Measurements from ENCODE around the gene SV2C.
A peak's percentile ranks its signal among the peaks of the same experiment; 100 is the strongest.
"Not testable (repeated sequence)": the region's sequence is repeated elsewhere in the genome, so short reads cannot be mapped to it uniquely, and the experiment has no call there.

The SV2C gene, protein sequence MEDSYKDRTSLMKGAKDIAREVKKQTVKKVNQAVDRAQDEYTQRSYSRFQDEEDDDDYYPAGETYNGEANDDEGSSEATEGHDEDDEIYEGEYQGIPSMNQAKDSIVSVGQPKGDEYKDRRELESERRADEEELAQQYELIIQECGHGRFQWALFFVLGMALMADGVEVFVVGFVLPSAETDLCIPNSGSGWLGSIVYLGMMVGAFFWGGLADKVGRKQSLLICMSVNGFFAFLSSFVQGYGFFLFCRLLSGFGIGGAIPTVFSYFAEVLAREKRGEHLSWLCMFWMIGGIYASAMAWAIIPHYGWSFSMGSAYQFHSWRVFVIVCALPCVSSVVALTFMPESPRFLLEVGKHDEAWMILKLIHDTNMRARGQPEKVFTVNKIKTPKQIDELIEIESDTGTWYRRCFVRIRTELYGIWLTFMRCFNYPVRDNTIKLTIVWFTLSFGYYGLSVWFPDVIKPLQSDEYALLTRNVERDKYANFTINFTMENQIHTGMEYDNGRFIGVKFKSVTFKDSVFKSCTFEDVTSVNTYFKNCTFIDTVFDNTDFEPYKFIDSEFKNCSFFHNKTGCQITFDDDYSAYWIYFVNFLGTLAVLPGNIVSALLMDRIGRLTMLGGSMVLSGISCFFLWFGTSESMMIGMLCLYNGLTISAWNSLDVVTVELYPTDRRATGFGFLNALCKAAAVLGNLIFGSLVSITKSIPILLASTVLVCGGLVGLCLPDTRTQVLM

DNA sequence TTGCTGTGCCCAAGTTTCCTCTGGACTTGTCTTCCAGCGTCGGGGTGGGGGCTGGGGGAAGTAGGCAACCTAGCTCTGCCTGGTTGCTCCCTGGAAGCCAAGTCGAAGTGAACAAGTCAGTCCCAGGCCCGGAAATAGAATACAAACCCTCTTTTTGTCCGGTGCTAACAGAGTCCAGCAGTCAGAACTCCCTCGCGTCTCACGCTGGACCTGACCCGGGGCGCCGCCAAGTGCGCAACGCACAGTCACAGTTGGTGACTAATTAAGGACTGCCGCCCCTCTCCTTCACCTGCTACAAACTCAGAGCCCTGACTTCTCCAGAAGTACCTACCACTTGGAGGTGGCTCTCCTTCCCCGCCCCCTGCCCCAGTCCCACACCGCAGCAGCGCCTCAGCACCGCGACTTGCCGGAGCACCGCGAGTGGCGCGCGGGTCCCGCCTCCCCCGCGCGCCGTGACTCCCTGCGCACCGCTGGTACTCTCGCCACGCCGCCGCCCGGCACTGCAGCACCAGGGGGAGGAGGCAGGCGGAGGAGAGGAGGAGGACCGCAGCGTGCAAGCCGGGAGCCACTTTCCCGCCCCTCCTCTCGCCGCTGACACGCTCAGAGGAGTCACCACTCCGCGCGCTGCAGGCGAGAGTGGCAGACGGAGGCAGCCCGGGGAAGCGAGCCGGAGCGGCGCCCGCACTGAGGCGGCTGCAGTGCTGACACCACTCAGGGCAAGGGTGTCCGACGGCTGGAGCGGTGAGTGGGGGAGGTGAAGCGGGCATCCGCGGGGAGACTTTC is at the start of gene SV2C:
Gene SV2C (plus strand): TSS at position 612 of the 783 bp plus-strand sequence. CDS start 48,368 bp downstream, outside the sequence.
- H3K4me1 Mint-ChIP-seq = peaks cover 34% of the 10 kb centered on the region
- peak; percentile 51 for ATAC-seq
- H3K36me3 Mint-ChIP-seq = no peaks in the 10 kb centered on the region
- H3K9me3 Mint-ChIP-seq = no peaks in the 10 kb centered on the region
- H3K4me3 Mint-ChIP-seq = peak within 1 kb of the TSS; percentile 78
- H3K27ac Mint-ChIP-seq = no peak within 1 kb of the TSS
- peaks cover 62% of the 10 kb centered on the region for H3K27me3 Mint-ChIP-seq

DNA sequence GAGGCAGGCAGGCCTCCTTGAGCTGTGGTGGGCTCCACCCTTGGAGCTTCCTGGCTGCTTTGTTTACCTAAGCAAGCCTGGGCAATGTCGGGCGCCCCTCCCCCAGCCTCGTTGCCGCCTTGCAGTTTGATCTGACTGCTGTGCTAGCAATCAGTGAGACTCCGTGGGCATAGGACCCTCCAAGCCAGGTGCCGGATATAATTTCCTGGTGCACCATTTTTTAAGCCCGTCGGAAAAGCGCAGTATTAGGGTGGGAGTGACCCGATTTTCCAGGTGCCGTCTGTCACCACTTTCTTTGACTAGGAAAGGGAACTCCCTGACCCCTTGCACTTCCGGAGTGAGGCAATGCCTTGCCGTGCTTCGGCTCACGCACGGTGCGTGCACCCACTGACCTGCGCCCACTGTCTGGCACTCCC is 45.4 kb upstream of the SV2C start:
- H3K36me3 Mint-ChIP-seq, H3K27ac Mint-ChIP-seq, H3K9me3 Mint-ChIP-seq, H3K4me1 Mint-ChIP-seq, ATAC-seq: not testable (repeated sequence)
- Mint-ChIP-seq H3K4me3 (peak overlapping the region; percentile 64), H3K27me3 (peaks cover 29% of the 10 kb centered on the region)

DNA sequence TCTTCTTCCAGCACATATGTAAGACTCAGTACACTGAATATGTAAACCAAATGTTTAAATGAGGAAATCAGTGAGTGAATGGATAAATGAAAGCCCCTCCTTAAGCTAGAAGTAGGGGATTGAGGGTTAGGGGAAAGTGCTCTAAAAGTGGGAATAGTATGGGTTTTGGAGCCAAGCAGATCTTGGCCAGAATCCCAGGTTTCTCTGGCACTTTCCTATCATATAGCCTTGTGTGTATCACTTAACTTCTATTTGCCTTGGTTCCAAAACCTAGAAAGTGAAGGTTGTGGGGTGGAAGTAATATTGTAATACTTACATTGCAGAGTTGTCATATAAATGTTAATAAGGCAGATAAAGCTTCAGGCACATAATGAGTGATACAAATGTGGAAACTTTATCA is 45.0 kb upstream of the SV2C start:
- Mint-ChIP-seq H3K4me3 (peak overlapping the region; percentile 64), H3K36me3 (no peaks in the 10 kb centered on the region), H3K27me3 (peaks cover 29% of the 10 kb centered on the region), H3K27ac (no peak overlapping the region), H3K9me3 (peaks cover 5% of the 10 kb centered on the region), H3K4me1 (peaks cover 8% of the 10 kb centered on the region)
- ATAC-seq = no peak

DNA sequence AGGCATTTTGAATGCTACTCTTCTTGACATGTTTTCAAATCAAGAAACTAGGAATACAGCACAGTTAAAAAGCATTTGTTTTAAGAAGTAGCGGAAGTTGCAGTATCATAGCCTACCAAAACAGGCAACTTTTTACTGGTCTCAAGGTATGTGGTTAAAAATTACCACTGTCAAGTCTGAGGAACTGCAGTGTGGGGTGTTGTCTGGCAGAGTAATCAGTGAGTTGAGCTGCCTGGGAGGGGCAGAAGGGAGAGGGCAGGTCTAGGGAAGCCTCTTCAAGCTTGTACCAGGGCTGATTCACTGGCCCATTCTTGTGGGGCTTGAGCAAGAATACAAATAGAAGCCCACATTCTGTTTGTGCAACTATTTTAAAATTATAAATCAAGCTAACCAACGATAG is 42.4 kb upstream of the SV2C start:
- no peaks in the 10 kb centered on the region for H3K36me3 Mint-ChIP-seq
- peaks cover 8% of the 10 kb centered on the region for H3K4me1 Mint-ChIP-seq
- no peak overlapping the region for H3K27ac Mint-ChIP-seq
- no peak for ATAC-seq
- peaks cover 23% of the 10 kb centered on the region for H3K27me3 Mint-ChIP-seq
- H3K4me3 Mint-ChIP-seq = no peak overlapping the region
- H3K9me3 Mint-ChIP-seq = no peaks in the 10 kb centered on the region

DNA sequence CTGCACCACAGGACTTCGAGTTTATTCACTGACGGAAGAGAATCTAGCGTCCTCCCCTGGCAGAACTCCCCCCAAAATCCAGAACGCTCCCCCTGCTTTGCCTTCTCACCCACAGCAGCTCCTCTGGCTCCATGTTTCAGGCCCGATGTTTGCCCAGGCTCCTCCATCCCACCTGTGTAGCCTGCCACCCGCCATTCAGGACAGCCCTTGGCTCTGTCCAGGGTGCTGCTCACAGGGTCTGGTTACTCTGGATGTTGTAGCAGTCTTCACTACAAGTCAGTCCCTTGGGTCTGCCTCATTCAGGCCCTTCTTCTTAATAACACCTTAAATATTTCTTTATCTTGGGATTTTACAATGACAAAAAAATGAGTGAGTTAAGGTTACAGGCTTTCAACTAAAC is 41.3 kb upstream of the SV2C start:
- ATAC-seq = peak; percentile 20
- Mint-ChIP-seq H3K9me3 (no peaks in the 10 kb centered on the region), H3K27me3 (peaks cover 33% of the 10 kb centered on the region), H3K4me3 (no peak overlapping the region), H3K27ac (no peak overlapping the region), H3K4me1 (peaks cover 8% of the 10 kb centered on the region), H3K36me3 (no peaks in the 10 kb centered on the region)

DNA sequence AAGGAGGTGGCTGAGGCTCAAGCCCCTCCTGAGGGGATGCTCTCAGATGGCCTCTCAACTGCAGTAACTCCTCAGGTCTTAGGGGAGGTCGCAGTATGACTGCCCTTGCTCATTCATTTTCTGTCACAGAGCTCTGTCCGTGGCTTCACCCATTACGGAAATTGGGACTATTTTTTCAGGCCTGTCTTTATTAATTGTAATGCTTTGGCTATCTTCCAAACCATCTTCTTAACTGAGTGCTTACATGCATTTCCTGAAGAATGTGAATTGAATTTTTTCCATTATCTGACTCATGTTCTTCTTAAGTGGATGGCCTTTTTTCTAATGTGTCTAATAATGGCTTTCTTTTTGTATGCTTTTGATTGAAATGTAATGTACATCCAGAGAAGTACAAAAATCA is 36.4 kb upstream of the SV2C start:
- Mint-ChIP-seq H3K4me1 (no peaks in the 10 kb centered on the region), H3K4me3 (no peak overlapping the region), H3K27me3 (peaks cover 34% of the 10 kb centered on the region), H3K9me3 (no peaks in the 10 kb centered on the region), H3K36me3 (no peaks in the 10 kb centered on the region), H3K27ac (no peak overlapping the region)
- no peak for ATAC-seq

DNA sequence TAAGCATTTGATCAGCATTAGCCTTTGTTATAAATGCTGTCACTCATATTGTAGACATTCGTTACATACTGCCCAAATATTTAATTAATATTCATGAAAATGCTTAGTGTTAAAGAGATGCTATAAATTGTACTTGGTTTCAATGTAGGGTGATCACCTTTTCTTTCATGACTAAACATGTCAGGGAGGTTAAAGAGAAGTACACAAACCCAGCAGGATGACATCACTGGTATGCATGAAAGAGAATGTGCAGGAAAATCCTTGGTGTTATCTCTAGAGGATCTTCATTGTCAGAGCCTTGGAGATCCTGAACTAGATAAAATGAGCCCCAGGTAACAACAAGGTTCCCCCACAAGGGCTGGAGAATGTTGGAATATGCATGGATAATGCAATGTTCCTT is 33.0 kb upstream of the SV2C start:
- Mint-ChIP-seq H3K27ac (no peak overlapping the region), H3K4me1 (no peaks in the 10 kb centered on the region), H3K36me3 (no peaks in the 10 kb centered on the region), H3K4me3 (no peak overlapping the region), H3K9me3 (no peaks in the 10 kb centered on the region), H3K27me3 (peaks cover 29% of the 10 kb centered on the region)
- ATAC-seq = no peak

DNA sequence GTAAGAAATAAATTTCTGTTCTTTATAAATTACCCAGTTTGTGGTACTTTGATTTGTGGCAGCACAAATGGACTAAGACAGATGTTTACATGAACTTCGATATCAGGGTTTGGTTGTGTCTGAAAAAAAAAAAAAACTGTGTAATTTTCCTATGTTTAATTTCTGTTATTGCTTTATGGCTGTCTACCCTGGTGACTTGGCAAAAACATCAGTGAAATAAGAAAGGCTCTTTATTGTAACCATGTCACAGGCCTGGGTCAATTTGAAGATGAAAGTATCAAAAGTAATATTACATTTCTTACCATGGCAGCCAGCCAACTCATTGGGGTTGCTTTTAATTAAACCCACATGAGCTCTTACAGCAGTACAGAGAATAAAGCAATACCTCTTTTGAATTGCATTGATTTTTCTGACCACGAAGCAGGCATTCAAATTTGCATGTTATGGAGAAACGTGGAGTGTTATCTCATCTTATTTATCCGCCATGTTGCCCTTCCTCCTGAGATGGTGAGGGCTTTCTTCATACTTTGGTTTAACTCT is 20.6 kb upstream of the SV2C start:
- H3K36me3 Mint-ChIP-seq = no peaks in the 10 kb centered on the region
- no peak for ATAC-seq
- no peaks in the 10 kb centered on the region for H3K4me1 Mint-ChIP-seq
- no peaks in the 10 kb centered on the region for H3K27me3 Mint-ChIP-seq
- no peak overlapping the region for H3K27ac Mint-ChIP-seq
- H3K4me3 Mint-ChIP-seq = no peak overlapping the region
- no peaks in the 10 kb centered on the region for H3K9me3 Mint-ChIP-seq

DNA sequence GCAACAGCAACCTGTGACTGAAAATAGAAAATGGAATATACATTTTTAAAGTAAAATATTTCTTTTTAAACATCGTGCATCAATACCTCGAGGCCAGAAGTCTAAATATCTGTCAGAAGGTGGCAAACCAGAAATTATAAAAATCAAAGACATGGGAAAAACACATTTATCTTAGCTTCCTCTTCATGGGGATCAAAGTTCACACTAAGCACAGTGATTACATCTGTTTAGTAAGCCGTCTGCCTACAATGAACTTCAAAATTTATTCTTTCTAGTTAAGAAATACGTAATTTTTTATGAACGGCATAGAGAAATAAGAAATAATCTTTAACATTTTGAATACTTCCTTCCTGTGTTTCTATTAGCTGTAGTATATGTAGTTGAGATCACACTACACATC is 17.9 kb upstream of the SV2C start:
- no peaks in the 10 kb centered on the region for H3K27me3 Mint-ChIP-seq
- no peak overlapping the region for H3K4me3 Mint-ChIP-seq

DNA sequence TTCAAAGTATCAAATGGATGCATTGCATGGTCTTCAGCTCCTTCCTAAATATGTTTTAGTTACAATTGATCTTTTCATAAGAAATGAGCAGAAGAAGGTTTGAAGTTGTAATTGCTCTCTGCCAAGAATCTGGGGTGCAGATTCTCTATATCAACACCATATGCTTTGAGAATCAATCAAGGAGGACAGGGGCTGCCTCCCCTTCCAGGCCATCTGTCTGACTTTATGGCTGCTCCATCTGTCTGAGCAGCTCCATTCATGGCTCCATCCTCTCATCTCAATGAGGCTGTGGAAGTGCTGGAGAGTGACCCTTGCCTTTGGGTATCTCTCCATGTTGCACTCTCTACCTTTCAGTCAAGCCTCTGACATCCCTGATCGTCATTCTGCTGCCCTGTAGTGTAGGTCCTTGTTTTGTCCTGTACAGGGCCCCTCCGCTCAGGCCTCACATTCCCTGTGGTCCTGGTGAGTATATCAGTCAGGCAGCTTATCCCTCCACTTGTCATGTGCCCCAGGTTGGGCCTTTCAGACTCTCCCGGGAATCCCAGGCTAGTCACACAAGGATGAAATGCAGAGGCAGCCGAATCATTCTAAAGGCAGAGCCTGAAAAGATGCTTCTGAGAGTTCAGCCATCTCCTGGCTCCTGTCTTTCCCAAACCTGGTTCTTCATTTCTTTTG is 14.0 kb upstream of the SV2C start:
- no peaks in the 10 kb centered on the region for H3K36me3 Mint-ChIP-seq
- H3K9me3 Mint-ChIP-seq = no peaks in the 10 kb centered on the region
- H3K4me1 Mint-ChIP-seq = no peaks in the 10 kb centered on the region
- no peak overlapping the region for H3K4me3 Mint-ChIP-seq
- ATAC-seq = no peak
- H3K27me3 Mint-ChIP-seq = peaks cover 26% of the 10 kb centered on the region
- no peak overlapping the region for H3K27ac Mint-ChIP-seq

More for the DNA sequence above, 17.9 kb upstream of the SV2C start:
- H3K4me1 Mint-ChIP-seq = no peaks in the 10 kb centered on the region
- ATAC-seq = no peak
- no peak overlapping the region for H3K27ac Mint-ChIP-seq
- H3K9me3 Mint-ChIP-seq = no peaks in the 10 kb centered on the region
- H3K36me3 Mint-ChIP-seq = no peaks in the 10 kb centered on the region

DNA sequence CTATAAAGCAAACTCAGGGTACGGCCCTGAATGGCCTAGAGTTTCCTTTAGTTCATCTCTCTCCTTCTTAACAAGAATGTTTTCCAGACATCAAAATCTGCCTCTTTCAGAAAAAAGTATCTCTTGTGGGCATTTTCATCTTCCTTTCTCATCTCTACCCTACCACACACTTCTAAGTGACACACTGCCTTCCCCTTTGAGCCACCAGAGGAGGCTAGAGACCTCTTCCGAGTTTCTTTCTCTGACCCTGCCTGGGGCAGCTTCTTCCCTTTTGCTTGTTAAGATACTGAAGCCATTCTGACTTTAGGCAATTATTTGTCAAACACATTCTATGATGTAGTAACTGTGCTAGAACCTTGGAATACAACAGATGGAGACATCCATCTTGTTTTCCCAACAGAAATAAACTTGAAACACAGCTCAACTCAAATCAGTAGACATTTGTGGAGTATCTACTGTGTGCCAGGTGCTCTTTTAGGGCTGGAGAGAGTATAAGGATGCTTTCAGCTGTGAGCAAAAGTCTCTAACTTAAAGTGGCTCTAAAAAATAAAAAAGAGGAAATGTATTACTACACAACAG is 8.6 kb upstream of the SV2C start:
- H3K36me3 Mint-ChIP-seq = no peaks in the 10 kb centered on the region
- peak; percentile 48 for ATAC-seq

DNA sequence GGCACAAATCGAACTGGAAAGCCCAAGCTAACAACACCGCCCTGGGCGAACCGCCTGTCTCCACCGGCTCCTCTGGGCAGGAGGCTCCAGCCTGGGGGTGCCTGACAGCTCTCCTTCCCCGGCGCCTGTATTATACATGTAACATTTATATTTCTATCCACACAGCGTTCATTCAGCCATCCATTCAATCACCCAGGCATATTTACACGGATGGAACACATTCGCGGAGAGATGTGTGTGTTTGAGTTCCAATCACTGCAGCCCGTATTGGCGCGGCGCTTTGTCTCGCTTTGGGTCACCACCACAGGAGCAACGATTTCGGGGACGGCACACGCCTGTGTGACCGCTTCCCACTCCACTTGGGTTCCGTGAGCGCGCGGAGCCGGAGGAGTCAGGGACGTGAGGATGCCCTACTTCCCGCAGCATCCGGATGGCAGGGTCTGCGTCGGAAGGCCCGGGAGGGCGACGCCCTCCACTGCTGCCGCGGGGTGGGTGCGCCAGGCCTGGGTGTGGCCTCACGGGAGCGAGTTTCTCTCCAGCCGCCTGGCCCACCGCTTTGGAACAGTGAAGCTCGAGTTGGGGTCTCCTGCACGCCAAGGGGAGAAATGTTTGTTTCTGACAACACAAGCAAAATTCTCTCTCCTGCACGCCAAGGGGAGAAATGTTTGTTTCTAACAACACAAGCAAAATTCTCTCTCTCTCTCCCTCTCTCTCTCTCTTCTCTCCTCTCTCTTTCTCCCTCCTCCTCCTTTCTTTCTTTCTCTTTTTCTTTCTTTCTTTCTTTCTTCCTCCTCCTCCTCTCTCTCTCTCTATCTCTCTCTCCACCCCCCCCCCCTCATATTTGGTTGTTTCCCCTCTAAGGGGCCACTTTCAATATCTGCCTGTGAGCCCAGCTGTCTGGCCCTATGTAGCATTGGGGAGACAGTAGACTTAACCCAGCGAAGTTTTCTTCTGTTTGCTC is 1.1 kb upstream of the SV2C start:
- no peaks in the 10 kb centered on the region for H3K36me3 Mint-ChIP-seq
- H3K27ac Mint-ChIP-seq = no peak overlapping the region
- H3K9me3 Mint-ChIP-seq = no peaks in the 10 kb centered on the region
- H3K4me1 Mint-ChIP-seq = peaks cover 34% of the 10 kb centered on the region
- peak overlapping the region; percentile 78 for H3K4me3 Mint-ChIP-seq
- no peak for ATAC-seq
- peaks cover 71% of the 10 kb centered on the region for H3K27me3 Mint-ChIP-seq

More for the DNA sequence above, 8.6 kb upstream of the SV2C start:
- Mint-ChIP-seq H3K27ac (no peak overlapping the region), H3K4me1 (no peaks in the 10 kb centered on the region), H3K27me3 (peaks cover 56% of the 10 kb centered on the region), H3K4me3 (no peak overlapping the region), H3K9me3 (no peaks in the 10 kb centered on the region)

DNA sequence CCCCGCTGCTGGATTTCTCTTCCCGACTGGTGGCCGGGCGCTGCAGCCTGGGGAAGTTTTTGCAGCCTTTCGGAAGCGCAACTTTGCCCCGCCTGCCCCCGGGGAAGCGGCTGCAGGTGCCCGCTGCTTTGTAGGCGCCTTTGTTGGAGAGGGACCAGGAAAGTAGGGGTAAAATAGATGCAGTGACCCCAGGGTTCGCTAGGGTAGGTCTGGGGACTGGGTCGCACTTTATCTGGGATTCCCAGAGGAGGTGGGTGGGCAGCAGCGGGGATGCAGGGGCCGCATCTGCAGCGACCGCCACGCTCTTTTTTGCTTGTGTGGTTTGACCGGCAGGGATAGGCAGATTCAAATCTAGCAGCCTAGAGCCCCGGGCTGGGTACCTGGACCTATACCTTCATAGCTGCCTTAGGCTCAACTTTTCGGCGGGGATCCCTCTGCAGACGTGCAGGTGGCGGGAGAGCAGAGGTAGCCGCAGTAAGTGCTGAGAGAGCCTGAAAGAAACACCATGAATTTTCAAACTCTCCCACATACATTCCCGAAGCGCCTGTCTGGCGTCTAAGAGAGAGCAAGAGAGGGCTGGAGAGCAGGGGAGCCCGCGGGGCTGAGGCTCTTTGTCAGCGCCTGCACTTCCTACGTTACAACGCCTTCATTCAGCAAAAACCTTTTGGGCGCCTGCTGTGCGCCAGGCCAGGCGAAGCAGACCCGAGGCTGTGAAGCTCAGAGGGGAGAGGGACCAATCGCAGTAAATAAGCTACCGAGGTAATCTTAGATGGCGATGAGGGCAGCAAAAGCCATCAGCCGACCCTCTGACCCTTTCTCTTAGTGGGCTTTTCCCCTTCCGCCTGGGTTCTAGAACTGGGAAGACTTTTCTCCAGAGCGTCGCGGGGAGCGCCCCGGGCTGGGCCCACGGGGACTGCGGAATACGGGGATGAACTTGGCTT is 642 bp downstream of the SV2C start:
- ATAC-seq = no peak
- no peaks in the 10 kb centered on the region for H3K9me3 Mint-ChIP-seq
- H3K4me1 Mint-ChIP-seq = peaks cover 34% of the 10 kb centered on the region
- no peak overlapping the region for H3K27ac Mint-ChIP-seq
- H3K36me3 Mint-ChIP-seq = no peaks in the 10 kb centered on the region
- H3K4me3 Mint-ChIP-seq = peak overlapping the region; percentile 78
- H3K27me3 Mint-ChIP-seq = peaks cover 62% of the 10 kb centered on the region

Measured in stimulated activated memory B cell treated with anti-CD40 and anti-IgM and Interleukin-4, amounts not matched to agents 10 μg/mL and 1 μg/mL and 100 μg/mL, for 72 hours (primary cell).